ENCODE data around the gene CHST3.

GRCh38 chr10:71950683-71951082, 13.5 kb upstream of the CHST3 start:
- TF ChIP-seq, protein P1, sequence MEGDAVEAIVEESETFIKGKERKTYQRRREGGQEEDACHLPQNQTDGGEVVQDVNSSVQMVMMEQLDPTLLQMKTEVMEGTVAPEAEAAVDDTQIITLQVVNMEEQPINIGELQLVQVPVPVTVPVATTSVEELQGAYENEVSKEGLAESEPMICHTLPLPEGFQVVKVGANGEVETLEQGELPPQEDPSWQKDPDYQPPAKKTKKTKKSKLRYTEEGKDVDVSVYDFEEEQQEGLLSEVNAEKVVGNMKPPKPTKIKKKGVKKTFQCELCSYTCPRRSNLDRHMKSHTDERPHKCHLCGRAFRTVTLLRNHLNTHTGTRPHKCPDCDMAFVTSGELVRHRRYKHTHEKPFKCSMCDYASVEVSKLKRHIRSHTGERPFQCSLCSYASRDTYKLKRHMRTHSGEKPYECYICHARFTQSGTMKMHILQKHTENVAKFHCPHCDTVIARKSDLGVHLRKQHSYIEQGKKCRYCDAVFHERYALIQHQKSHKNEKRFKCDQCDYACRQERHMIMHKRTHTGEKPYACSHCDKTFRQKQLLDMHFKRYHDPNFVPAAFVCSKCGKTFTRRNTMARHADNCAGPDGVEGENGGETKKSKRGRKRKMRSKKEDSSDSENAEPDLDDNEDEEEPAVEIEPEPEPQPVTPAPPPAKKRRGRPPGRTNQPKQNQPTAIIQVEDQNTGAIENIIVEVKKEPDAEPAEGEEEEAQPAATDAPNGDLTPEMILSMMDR (IDR thresholded peaks at IDR 0.05) = no peak
- no peak for TF ChIP-seq POLR2AphosphoS5 (IDR thresholded peaks at IDR 0.05)

All from suprapubic skin (tissue), 3 donors.